Osteocyte (in vitro differentiated cells): Measurements from ENCODE around the gene AAGAB. TPM values are rescaled to one million over a fixed set of nuclear protein-coding genes. Genes with fewer than 3 reads are reported as not detected.
A peak's percentile ranks its signal among the peaks of the same experiment; 100 is the strongest.

Experiments
- DNase-seq: peaks from one replicate; pipeline ENCODE4 v3.0.0; 2021; ENCODE audit warnings: mixed read lengths; ENCODE audit not compliant: unreplicated experiment; ENCODE audit errors: extremely low spot score
- H3K27ac Mint-ChIP-seq: one replicate; pipeline ENCODE4 v1.8.0; 2021; ENCODE audit warnings: mild to moderate bottlenecking, mixed read lengths; ENCODE audit not compliant: unreplicated experiment
- H3K27me3 Mint-ChIP-seq: one replicate; pipeline ENCODE4 v1.8.0; 2021; ENCODE audit warnings: mixed read lengths; ENCODE audit not compliant: unreplicated experiment
- H3K36me3 Mint-ChIP-seq: one replicate; pipeline ENCODE4 v1.8.0; 2021; ENCODE audit warnings: mixed read lengths; ENCODE audit not compliant: unreplicated experiment
- H3K4me1 Mint-ChIP-seq: one replicate; pipeline ENCODE4 v1.8.0; 2021; ENCODE audit warnings: mixed read lengths; ENCODE audit not compliant: unreplicated experiment
- H3K4me3 Mint-ChIP-seq: one replicate; pipeline ENCODE4 v1.8.0; 2021; ENCODE audit warnings: mild to moderate bottlenecking, moderate library complexity, mixed read lengths; ENCODE audit not compliant: unreplicated experiment
- H3K9me3 Mint-ChIP-seq: one replicate; pipeline ENCODE4 v1.8.0; 2021; ENCODE audit warnings: mixed read lengths; ENCODE audit not compliant: unreplicated experiment
- total RNA-seq: library from RNA; stranded (reverse); gene quantifications from 2 replicates; pipeline ENCODE4 v1.2.1, GENCODE V29; 2021
- TF ChIP-seq, protein P1 (sequence below): fragments of 200-600 bp; sonication (generic); IDR thresholded peaks from 2 replicates; pipeline ENCODE4 v1.5.0; 2021; ENCODE audit warnings: antibody characterized with exemption, mild to moderate bottlenecking, moderate library complexity

The AAGAB gene
- total RNA-seq, 1 donor from 2014 or later: 32.8 TPM

DNA sequence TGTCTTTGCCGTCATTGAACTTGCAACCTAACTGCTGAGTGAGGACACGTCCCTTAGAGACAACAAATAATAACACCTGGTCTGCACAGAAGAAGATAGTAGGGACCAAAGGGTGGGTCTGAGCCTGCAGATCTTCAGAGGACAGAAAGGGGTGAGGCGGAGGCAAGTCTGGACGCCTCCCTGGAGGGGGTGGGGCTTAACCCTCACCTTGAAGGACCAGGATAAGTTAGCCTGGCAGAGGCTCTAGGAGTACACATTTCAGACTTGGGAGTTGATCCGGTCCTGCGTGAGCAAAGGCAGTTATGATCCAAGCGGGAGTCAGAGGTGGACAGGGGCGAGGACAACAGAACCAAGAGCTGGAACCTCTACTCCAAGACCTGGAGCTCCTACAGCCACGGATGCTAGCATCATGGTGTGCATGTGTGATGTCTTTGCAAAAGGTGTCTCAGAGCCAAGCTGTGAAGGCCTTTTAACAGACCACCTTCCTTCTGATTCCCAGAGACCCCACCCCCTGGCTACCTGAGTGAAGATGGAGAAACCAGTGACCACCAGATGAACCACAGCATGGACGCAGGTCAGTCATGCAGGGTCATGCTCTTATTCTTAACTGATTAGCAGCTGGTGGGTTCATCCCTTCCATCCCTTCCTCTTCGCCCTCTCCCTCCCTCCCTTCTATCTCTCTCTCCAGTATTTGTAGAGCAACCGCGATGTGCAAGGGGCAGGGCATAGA is 88.0 kb downstream of the AAGAB start:
- peaks cover 32% of the 10 kb centered on the region for H3K36me3 Mint-ChIP-seq
- DNase-seq: no peak
- no peaks in the 10 kb centered on the region for H3K27me3 Mint-ChIP-seq
- peaks cover 61% of the 10 kb centered on the region for H3K4me1 Mint-ChIP-seq
- TF ChIP-seq, protein P1, sequence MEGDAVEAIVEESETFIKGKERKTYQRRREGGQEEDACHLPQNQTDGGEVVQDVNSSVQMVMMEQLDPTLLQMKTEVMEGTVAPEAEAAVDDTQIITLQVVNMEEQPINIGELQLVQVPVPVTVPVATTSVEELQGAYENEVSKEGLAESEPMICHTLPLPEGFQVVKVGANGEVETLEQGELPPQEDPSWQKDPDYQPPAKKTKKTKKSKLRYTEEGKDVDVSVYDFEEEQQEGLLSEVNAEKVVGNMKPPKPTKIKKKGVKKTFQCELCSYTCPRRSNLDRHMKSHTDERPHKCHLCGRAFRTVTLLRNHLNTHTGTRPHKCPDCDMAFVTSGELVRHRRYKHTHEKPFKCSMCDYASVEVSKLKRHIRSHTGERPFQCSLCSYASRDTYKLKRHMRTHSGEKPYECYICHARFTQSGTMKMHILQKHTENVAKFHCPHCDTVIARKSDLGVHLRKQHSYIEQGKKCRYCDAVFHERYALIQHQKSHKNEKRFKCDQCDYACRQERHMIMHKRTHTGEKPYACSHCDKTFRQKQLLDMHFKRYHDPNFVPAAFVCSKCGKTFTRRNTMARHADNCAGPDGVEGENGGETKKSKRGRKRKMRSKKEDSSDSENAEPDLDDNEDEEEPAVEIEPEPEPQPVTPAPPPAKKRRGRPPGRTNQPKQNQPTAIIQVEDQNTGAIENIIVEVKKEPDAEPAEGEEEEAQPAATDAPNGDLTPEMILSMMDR: no peak
- H3K4me3 Mint-ChIP-seq: peak overlapping the region; percentile 22
- H3K27ac Mint-ChIP-seq: peak overlapping the region; percentile 87
- no peaks in the 10 kb centered on the region for H3K9me3 Mint-ChIP-seq

DNA sequence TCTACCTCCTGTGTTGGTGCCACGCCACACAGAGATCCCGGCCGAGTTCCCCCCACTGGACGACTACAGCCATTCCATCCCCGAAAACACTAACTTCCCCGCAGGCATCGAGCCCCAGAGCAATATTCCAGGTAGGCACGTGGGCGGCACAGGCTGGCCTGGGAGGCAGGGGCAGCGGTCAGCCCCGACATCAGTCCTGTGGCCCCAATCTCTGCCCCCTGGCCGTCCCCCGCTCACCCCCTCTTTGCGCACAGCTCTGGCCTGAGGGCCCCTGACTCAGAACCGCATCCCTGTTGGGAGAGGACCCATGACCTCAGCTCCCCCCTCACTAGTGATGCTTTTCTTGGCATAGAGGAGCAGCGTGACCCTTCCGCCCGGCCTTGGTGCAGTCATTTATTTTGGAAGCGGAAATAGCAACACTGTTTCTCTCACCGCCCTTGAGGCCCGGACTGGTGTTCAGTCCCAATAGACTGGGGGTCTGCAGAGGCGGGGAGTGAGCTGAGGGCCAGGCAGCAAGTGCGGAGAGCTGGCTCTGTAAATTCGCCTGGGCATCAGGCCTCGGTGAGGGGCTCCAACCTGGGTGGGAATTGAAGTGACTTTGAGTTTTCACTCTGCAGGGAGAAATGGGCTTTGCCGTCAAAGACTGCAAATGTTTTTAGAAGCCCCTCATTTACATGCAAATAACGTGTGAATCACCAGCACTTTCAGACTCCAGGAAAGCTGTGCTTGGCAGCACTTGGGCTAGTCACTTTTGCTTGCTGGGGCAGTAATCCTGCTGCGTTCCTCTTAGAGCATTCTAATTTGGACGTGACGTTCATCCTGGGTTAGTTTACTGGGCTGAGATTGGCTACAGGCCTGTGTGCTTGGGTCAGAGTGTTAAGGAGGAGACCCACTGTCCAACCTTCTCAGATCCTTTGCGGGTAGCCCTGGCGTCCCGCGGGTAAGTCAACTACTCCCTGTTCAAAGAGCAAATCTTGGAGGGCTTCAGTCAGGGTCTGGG is 88.9 kb downstream of the AAGAB start:
- Mint-ChIP-seq H3K4me1 (peaks cover 61% of the 10 kb centered on the region), H3K36me3 (peaks cover 24% of the 10 kb centered on the region), H3K4me3 (peak overlapping the region; percentile 22), H3K9me3 (no peaks in the 10 kb centered on the region), H3K27ac (peak overlapping the region; percentile 87), H3K27me3 (no peaks in the 10 kb centered on the region)
- no peak for DNase-seq
- TF ChIP-seq, protein P1: no peak

DNA sequence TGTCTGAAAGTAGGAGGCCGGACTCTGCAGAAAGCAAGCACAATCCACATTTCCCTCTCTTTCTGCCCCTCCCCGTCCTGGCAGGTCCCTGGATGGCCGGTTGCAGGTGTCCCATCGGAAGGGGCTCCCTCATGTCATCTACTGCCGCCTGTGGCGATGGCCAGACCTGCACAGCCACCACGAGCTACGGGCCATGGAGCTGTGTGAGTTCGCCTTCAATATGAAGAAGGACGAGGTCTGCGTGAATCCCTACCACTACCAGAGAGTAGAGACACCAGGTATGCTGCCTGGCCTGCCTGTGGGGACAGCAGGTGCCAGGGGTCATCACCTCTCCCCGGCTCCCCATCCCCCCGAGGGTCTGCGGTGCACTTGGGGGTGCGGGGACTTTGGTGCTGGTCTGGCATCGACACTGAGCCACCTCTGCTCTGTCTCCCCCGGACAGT is 89.6 kb downstream of the AAGAB start:
- H3K4me1 Mint-ChIP-seq: peaks cover 59% of the 10 kb centered on the region
- TF ChIP-seq, protein P1: peak; percentile 22
- peak overlapping the region; percentile 20 for H3K4me3 Mint-ChIP-seq
- DNase-seq: no peak
- peak overlapping the region; percentile 87 for H3K27ac Mint-ChIP-seq
- H3K27me3 Mint-ChIP-seq: no peaks in the 10 kb centered on the region
- H3K36me3 Mint-ChIP-seq: peaks cover 17% of the 10 kb centered on the region
- no peaks in the 10 kb centered on the region for H3K9me3 Mint-ChIP-seq

DNA sequence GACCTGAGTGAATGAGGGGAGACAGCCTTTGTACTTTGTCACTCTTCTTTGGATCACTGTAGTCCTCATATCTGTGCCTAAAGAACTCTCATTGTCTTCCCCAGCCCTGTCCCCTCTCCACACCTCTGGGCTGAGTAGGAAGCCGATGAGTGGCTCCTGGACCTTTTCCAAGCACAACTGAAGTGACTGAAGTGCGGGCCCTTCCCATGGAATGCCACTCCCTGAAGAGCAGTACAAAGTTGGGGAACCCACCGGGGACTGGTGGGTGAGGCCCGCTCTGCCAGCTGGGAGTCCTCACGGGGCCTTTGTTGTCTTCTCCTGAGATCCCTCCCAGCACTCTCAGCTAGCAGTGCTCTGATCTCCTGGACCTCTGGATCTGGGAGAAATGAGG is 90.1 kb downstream of the AAGAB start:
- Mint-ChIP-seq H3K4me1 (peaks cover 59% of the 10 kb centered on the region), H3K36me3 (peaks cover 14% of the 10 kb centered on the region), H3K27ac (peak overlapping the region; percentile 87), H3K9me3 (no peaks in the 10 kb centered on the region), H3K27me3 (no peaks in the 10 kb centered on the region), H3K4me3 (no peak overlapping the region)
- TF ChIP-seq, protein P1: no peak
- no peak for DNase-seq

DNA sequence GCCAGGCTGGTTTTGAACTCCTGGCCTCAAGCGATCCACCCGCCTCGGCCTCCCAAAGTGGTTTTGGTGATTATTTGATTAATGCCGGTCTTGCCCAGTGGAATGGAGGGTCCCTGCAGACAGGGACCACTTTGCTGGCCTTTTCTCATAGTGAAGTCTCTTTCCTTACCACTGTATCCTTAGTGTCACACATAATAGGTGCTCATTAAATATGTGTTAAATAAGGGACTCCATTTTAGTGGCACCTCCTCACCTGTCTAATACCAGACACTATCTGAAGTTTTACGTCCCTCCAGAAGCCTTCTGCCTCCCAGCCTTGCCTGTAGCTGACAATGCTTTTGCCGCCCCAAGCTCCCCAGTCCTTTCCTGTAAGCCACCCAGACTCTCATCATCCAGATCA is 91.3 kb downstream of the AAGAB start:
- H3K27me3 Mint-ChIP-seq: no peaks in the 10 kb centered on the region
- H3K4me1 Mint-ChIP-seq: peaks cover 53% of the 10 kb centered on the region
- no peak for DNase-seq
- no peak overlapping the region for H3K27ac Mint-ChIP-seq
- H3K4me3 Mint-ChIP-seq: no peak overlapping the region
- H3K9me3 Mint-ChIP-seq: no peaks in the 10 kb centered on the region
- TF ChIP-seq, protein P1: no peak
- peaks cover 7% of the 10 kb centered on the region for H3K36me3 Mint-ChIP-seq
